ENCODE data around the gene DPP9.

DPP9 gene

GRCh38 chr19:4697304-4697703, 26.3 kb downstream of the DPP9 start:
- H3K27ac ChIP-seq, result no peak overlapping the region
- TF ChIP-seq ZFX (IDR thresholded peaks at IDR 0.05), result no peak
- TF ChIP-seq CTCF (conservative IDR thresholded peaks at IDR 0.05), result no peak

- peak overlapping the region; percentile 86 for H3K27ac ChIP-seq
- TF ChIP-seq ZFX (IDR thresholded peaks at IDR 0.05) (no peak), CTCF (conservative IDR thresholded peaks at IDR 0.05) (no peak)
Measured at GRCh38 chr19:4695224-4695731, 28.4 kb downstream of the DPP9 start.

- peak overlapping the region; percentile 86 for H3K27ac ChIP-seq
- TF ChIP-seq CTCF (conservative IDR thresholded peaks at IDR 0.05) (no peak), ZFX (IDR thresholded peaks at IDR 0.05) (no peak)
Measured at GRCh38 chr19:4694211-4694987, 29.2 kb downstream of the DPP9 start.

- TF ChIP-seq CTCF (conservative IDR thresholded peaks at IDR 0.05) (no peak), ZFX (IDR thresholded peaks at IDR 0.05) (no peak)
- H3K27ac ChIP-seq, result peak overlapping the region; percentile 86
Measured at GRCh38 chr19:4693471-4694121, 30.0 kb downstream of the DPP9 start.

- H3K27ac ChIP-seq, result peak overlapping the region; percentile 86
- no peak for TF ChIP-seq ZFX (IDR thresholded peaks at IDR 0.05)
- no peak for TF ChIP-seq CTCF (conservative IDR thresholded peaks at IDR 0.05)
Measured at GRCh38 chr19:4693078-4693350, 30.6 kb downstream of the DPP9 start.

GRCh38 chr19:4692251-4693077, 31.2 kb downstream of the DPP9 start:
- TF ChIP-seq CTCF (conservative IDR thresholded peaks at IDR 0.05) (no peak), ZFX (IDR thresholded peaks at IDR 0.05) (no peak)
- H3K27ac ChIP-seq, result peak overlapping the region; percentile 86; the same call in 1 of the 2 replicates

- no peak overlapping the region for H3K27ac ChIP-seq
- TF ChIP-seq CTCF (conservative IDR thresholded peaks at IDR 0.05) (no peak), ZFX (IDR thresholded peaks at IDR 0.05) (no peak)
Measured at GRCh38 chr19:4691373-4691772, 32.3 kb downstream of the DPP9 start.
